HG02852 (cell line): Measurements from ENCODE around the gene UBXN7.
"Not testable (repeated sequence)": the region's sequence is repeated elsewhere in the genome, so short reads cannot be mapped to it uniquely, and the experiment has no call there.

Experiments used
- ATAC-seq: cut with Tn5 transposase; IDR thresholded peaks from one replicate; pipeline ENCODE4 v1.9.1; 2021; ENCODE audit warnings: mild to moderate bottlenecking, moderate library complexity; ENCODE audit not compliant: unreplicated experiment

Gene UBXN7

DNA sequence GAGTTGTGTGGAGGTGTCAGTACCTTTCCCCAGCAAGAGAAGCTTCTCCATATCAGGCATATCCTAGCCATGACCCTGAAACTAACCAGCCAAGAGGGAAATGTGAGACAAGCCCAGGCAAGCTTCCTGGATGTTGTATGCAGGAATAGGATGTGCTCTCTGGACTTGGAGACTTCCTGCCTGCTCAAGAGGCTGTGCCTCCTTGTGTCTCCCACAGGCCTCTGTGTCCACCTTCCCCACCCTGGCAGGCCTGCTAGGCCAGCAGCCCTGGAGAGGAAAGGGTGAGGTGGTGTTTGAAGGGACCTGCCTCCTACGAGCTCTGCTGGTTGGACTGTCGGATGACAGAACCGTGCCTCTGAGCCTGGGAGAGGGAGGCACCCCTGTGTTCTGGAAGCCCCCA lies 112.1 kb downstream of the UBXN7 start:
- no peak for ATAC-seq

DNA sequence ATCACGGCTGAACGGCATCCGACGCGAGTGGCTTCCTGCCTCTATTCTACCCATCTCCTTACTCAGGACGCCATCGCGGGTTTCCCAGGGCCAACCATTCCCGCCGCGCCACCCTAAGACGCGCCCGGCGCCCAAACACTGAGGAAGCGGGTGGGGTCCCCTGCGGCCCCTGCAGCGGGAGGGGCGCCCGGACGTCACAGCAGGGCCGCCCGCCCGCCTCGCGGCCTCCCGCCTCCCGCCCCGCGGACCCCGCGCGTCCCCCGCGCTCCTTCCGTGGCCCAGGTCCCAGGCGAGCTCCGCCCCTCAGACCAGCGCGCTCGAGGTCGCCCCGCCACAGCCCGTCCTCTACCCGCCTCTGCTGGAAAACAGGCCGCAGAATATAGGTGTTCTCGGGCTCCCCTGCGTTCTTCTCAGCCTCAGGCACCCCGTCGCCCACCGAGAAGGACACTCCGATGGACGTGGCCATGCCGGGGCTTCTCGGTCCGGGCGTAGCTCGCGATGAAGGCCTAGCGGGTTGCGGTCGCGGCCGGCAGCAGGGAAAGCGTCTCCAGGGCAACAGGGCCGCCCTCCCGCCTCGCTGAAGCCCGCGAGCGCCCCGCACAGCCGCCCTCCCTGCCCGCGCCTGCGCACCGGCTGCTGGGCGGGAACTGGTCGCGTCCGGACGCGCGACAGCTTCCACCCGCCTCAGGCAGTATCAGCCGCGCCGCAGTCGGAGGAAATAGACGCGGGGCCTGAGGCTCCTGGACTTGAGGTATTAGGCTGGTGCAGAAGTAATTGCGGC lies 114.3 kb downstream of the UBXN7 start, which contains the start of gene DYNLT2B:
DYNLT2B (minus strand) TSS at position 554 of the 781 bp plus-strand sequence; CDS start at position 466, 88 bp downstream.
- ATAC-seq: peak; percentile 86

DNA sequence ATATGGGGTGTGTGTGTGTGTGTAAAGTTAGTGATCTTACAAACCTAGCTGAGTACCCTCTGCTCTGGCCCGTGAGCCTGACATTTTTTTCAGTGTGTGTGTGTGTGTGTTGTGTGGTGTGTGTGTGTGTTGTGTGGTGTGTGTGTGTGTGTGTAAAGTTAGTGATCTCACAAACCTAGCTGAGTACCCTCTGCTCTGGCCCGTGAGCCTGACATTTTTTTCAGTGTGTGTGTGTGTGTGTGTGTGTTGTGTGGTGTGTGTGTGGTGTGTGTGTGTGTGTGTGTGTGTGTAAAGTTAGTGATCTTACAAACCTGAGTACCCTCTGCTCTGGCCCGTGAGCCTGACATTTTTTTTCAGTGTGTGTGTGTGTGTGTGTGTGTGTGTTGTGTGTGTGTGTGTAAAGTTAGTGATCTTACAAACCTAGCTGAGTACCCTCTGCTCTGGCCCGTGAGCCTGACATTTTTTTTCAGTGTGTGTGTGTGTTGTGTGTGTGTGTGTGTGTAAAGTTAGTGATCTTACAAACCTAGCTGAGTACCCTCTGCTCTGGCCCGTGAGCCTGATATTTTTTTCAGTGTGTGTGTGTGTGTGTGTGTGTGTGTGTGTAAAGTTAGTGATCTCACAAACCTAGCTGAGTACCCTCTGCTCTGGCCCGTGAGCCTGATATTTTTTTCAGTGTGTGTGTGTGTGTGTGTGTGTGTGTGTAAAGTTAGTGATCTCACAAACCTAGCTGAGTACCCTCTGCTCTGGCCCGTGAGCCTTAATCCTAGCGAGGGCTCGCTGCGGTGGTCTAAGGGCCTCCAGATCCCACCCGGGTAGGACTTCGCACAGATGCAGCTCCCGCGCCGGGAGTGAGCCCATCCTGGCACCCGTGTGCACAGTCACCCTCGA lies 115.2 kb downstream of the UBXN7 start:
- not testable (repeated sequence) for ATAC-seq

DNA sequence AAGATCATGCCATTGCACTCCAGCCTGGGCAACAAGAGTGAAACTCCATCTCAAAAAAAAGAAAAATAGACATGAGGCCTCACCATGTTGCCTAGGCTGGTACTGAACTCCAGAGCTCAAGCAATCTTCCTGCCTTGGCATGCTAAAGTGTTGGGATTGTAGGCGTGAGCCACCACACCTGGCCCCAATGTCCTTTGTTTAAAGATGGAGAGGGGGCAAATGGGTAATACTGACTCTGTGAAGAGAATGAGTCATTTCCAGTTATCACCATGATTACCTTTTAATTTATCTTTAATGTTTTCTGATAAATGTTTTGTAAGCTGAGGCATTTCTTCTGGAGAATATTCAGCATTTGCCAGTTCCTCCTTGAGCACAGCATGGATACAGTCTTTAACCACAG lies 116.4 kb downstream of the UBXN7 start:
- ATAC-seq: no peak

DNA sequence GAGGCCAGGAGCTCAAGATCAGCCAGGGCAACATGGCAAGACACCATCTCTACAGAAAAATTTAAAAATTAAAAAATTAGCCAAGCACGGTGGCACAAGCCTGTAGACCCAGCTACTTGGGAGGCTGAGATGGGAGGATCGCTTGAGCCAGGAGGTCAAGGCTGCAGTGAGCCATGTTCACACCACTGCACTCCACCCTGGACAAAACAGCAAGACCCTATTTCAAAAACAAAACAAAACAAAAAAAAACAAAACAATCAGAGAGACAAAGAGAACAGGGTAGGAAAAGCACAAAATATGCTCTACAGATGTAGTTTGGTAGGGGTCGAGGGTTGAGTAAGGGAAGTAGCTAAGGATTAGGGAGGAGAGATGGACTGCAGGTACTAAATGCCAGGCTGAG lies 117.6 kb downstream of the UBXN7 start:
- ATAC-seq: no peak

DNA sequence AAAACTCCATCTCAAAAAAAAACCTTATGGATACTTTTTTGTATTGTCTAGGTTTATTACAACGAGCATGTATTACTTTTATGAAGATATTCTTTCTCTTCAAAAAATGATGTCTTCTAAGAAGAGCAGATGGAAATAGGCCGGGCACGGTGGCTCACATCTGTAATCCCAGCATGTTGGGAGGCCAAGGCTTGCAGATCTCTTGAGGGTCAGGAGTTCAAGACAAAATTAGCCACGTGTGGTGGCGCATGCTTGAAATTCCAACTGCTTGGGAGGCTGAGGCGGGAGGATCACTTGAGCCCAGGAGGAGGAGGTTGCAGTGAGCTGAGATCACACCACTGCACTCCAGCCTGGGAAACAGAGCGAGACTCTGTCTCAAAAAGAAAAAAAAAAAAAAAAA lies 118.1 kb downstream of the UBXN7 start:
- ATAC-seq: not testable (repeated sequence)

DNA sequence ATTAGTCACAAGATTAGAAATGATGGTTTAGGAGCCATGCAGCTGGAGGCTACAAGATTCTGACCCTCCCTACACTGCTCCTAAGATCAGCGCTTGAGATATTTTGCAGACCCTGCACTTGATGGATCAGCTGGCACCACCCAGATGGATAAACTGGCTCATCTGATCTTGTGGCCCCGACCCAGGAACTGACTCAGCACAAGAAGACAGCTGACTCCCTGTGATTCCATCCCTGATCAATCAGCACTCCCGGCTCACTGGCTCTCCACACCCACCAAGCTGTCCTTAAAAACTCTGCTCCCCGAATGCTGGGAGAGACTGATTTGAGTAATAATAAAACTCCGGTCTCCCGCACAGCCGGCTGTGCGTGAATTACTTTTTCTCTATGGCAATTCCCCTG lies 129.3 kb downstream of the UBXN7 start:
- ATAC-seq: not testable (repeated sequence)

DNA sequence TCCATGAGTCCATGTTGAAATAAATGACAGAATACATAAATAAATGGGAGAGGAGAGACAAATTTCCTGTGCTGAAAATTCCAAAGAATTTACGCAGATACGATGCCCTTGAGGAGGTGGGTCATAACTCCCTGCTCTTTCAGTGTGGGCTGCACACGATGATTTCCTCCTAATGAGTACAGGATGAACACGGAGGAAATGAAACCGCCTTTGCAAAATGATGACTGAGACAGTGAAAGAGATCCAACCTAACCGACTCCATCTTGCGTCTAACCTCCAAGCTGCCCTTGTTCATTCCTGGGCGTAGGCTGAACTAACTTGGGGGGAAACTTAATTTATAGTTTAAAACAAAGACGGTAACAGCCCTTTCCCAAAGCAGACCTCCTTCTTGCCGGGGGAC lies 129.7 kb downstream of the UBXN7 start:
- not testable (repeated sequence) for ATAC-seq

DNA sequence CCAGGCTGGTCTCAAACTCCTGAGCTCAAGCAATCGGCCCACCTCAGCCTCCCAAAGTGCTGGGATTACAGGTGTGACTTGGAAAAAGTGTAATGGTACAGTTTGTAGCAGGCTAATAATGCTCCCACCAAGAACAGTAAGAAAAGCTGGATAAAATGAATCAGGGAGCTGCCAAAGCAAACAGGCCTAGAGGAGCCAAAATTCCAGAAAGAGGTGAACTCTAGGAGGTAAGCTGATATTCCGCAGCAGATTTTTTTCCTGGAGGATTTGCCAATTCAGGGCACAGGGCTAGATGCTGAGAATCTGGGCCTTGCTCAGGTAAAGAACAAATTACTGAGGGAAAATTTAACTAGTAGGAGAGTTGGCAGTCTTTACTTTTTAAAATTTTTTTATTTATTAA lies 133.7 kb downstream of the UBXN7 start:
- ATAC-seq: no peak
